GM18526 (cell line): ENCODE results near the gene RPS6KA5.

ENCODE experiments used
- POLR2A ChIP-seq: IDR thresholded peaks from 3 replicates; pipeline ENCODE4 v1.6.1; 2011; ENCODE audit not compliant: insufficient read length; ENCODE audit errors: extremely low read depth

RPS6KA5 gene

DNA sequence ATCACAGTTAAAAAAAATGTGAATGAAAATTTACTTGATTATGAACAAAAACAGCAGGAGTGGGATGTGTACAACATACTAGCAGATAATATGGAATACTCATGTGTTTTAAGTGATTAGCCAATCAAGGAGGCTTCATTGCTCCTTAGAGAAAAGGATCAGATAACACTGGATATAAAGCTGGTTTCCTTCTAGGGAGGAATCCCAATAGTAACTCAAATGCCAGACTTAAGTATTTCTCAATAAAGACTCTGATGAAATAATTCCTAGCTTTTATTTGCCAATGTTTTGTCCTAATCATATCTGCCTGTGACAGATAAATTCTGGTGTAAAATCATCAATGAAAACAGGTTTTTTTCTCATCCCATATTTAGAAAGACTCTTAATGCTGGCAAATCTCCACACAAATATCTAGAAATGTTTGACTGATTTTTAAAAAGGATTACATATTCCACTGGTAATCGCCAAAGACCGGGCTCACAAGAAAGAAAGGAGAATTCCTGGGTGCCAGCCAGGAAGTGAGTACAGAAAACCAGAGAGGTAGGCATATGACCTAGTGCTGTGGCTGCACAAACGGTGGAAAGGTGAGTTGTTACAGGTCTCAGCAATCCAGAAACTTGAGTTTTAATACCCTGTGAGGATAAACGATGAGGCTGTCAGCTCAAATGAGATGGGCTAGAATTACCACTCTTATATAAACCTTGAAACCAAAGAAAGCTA, 135.7 kb downstream of the RPS6KA5 start:
- no peak for TF ChIP-seq POLR2A

DNA sequence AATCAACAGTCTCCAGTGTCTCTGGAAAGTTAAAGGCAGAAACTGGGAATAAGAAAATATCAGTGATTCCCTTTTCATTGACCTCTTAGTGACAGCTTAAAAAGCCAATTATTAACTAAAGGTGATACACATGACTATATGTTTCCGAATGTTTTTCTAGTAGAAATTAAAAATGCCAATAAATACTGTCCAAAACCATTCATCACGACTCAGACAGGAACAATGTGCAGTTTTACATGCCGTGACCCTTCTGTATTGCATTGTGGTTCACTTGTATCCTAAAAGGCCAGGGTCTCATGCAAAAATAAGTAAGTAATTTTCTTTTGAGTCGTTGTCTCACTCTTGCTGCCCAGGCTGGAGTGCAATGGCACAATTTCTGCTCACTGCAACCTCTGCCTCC, 138.3 kb downstream of the RPS6KA5 start:
- no peak for TF ChIP-seq POLR2A

DNA sequence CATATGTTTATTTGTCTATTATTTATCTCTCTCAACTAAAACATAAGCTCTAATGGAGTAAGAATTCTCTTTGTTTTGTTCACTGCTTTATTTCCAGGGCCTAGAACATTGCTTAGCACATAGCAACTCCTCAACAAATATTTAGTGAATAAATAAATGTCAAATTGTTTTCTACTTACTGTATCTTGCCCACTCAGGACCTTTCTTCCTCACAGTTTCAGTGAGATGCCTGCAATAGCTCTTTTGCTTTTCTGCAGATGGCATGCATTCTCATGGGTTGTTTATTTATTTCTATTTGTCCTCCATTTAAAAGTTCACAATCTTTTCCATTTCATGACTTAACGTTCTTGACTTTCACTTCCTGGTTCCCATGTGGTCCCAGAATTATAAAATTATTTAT, 149.3 kb downstream of the RPS6KA5 start:
- no peak for TF ChIP-seq POLR2A

DNA sequence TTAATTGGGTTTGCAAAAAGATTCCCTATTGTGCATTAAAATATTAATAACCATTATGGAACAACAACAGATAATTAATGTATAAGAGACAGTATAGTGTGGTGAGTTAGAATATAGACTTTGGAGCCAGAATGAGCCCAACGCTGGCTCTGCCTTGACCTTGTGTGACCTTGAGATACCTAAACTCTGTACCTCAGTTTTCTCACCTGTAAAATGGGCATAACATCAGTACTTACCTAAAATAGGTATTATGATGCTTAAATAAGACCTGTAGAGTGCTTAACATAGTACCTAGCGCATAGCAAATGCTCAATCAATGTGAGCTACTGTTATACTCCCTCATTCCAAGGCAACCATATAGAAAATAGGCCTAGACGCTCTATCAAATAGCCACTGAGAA, 153.3 kb downstream of the RPS6KA5 start:
- TF ChIP-seq POLR2A = no peak

- no peak for TF ChIP-seq POLR2A
Observed at GRCh38 chr14:90905531-90905930, 154.9 kb downstream of the RPS6KA5 start.

GRCh38 chr14:90903101-90903500, 157.3 kb downstream of the RPS6KA5 start:
- no peak for TF ChIP-seq POLR2A

GRCh38 chr14:90900476-90901083, 159.9 kb downstream of the RPS6KA5 start:
- TF ChIP-seq POLR2A = no peak

DNA sequence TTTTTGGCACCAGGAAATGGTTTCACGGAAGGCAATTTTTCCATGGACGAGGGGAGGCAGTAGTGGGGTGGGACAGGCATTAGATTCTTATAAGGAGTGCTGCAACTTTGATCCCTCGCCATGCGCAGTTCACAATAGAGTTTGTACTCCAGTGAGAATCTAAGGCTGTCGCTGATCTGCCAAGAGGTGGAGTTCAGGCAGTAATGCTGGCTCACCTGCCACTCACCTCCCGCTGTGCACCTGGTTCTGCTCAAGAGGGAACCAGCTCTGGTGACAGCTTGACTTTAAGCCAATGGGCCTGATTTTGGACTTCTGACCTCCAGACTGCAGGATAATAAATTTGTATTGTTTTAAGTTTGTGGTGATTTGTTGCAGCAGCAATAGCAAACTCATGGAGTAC, 163.4 kb downstream of the RPS6KA5 start:
- TF ChIP-seq POLR2A = no peak

DNA sequence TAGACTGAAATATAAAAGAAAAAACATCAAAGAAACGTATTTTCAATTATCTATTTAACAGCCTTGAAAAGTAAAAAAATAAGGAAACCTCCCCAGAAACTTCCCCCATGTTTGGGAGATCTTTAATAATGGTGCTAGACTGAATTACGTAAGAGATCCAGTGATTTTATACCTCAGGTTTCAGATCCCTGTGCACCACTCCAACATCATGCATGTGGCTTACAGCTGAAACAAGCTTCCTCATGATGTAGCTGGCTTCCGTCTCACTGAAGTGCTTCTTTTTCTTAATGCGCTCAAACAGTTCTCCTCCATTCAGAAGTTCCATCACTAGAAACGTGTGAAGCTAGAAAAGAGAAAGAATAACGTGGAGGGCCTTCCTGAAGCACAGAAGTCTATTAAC, 166.2 kb downstream of the RPS6KA5 start:
- no peak for TF ChIP-seq POLR2A

DNA sequence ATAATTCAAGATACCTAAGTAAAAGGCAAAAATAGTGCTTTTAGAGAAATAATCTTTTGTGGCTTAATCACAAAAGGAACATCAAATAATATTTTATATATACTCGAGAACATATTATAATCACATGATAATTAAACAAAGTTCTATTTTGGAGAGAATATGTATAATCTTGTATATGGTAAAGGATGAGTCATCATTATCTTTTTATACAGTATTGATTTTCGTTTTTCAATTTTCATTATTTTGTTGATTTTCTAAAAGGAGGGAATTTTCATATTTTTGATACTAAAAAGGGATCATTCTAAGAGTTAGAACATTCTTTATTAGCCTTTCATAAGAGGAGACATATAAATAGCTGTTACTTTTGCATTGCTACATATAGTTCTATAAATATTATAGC, 166.9 kb downstream of the RPS6KA5 start:
- no peak for TF ChIP-seq POLR2A

- TF ChIP-seq POLR2A = no peak
Observed at GRCh38 chr14:90892970-90893369, 167.5 kb downstream of the RPS6KA5 start.

DNA sequence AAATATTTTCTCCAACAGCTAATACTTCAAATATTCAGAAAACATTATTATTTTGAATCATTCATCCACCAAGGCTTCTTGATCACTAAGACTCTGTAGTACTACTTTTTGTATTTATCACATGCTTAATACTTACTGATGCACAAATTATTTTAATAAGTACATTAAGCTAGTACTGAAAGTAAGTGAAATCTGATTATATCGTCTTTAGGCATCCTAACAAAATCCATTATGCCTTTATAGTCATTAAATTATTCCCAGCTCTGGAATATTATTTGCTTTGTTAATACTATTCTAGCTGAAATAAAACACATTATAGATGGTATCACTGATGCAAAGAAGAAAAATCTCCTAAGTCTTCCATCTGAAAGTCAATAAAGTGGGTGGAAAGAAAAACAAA, 169.1 kb downstream of the RPS6KA5 start:
- no peak for TF ChIP-seq POLR2A

DNA sequence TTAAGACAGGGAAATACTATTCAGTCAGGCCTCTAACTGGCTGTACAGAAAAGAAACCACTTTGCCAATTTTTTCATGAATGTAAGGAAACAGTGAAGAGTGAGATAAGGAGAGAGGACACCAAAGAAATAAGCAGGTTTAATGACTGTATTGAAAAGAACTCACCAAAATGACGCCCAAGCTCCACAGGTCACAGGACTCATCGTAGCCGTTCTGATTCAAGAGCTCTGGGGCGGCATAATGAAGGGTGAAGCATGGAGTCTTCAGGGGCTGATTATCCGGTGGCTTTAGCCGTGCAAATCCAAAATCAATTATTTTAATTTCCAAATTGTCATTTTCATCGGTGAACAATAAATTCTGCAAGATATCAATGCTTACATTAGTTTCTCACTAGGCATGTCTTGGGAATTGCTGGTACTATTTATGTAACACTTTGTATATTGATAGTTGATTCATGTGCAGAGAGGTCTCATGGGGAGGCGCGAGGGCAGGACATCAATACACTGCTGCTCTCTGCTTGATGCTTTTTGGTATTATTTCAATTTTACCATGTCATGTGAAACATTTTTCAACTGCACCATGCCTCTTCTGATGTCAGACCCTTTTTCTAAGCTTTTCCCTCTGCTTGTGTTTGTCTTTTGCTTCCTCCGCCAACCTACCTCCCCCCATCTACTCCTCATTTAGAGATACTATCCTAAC, 170.0 kb downstream of the RPS6KA5 start:
- no peak for TF ChIP-seq POLR2A

DNA sequence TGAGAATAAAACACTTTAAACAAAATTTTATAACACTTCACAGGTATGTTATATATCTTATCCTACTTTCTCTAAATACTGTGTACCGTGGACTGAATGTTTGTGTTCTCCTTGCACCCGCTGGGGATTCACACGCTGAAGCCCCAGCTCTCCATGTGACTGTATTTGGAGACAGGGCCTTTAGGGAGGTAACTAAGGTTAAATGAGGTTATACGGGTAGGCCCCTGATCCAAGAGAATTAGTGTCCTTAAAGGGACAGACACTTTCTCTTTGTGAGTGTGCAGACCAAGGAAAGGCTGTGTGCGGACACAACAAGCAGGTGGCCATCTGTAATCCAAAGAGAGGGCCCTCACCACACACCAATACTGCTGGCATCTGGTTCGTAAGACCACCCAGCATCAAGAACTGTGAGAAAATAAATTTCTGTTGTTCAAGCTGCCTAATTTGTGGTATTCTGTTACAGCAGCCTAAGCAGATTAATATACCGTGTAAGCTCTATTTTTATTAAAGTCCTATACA, 174.1 kb downstream of the RPS6KA5 start:
- TF ChIP-seq POLR2A = no peak

DNA sequence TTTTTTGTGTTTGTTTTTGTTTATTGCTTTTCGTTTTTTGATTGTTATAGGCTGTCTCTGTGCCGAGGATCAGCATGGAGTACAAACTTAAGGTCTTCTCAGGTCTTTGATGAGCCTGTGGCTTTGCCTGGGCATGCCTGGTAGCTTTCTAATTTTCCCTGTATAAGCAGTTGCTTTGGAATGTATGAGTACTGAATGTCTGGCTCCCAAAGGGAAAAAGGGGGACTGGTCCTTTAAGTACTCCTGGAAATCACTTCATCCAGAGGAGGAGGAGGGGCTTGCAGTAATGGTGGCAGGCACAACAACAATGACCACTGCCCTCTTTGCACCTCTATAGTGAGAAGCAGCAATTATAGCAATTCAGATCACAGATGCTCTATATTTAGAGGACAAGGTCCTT, 176.7 kb downstream of the RPS6KA5 start:
- no peak for TF ChIP-seq POLR2A

- TF ChIP-seq POLR2A = no peak
Observed at GRCh38 chr14:90883197-90883596, 177.2 kb downstream of the RPS6KA5 start.
